Fibroblast of mammary gland (primary cell): Measurements from ENCODE around the gene JAKMIP1.

Experiments
- DNase-seq: peaks from one replicate; pipeline ENCODE4 v3.0.0-alpha.2; 2010; ENCODE audit warnings: low read depth
- H3K4me3 ChIP-seq: 2 replicates; pipeline ENCODE4 v1.5.1; 2011; ENCODE audit warnings: low read depth, mild to moderate bottlenecking, low read length, moderate library complexity; ENCODE audit not compliant: control insufficient read depth
- CTCF ChIP-seq: conservative IDR thresholded peaks from 2 replicates; pipeline ENCODE4 v1.5.1; 2011; ENCODE audit warnings: low read depth, low read length, inconsistent platforms; ENCODE audit not compliant: control insufficient read depth, insufficient read depth

JAKMIP1 gene

DNA sequence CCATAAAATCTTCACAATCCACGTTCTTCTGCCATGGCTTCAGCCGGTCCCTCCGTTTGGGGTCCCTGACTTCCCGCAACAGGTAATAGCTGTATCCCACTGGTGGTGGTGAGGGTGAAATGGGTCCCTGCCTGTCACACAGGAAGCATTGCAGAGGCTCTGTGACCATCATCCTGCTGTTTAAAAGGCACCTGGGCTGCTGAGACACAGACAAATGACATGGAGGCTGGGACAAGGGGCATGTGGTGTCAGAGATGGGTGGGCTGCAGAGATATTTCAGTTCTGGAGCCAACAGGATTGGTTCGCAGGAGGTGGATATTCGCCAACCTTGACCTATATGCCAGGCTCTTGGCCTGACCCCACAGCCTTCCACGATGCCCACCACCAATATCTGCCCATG is 82.1 kb downstream of the JAKMIP1 start:
- TF ChIP-seq CTCF = no peak
- H3K4me3 ChIP-seq = no peak overlapping the region
- no peak for DNase-seq

GRCh38 chr4:6116696-6117285 is 83.6 kb downstream of the JAKMIP1 start:
- TF ChIP-seq CTCF = no peak
- H3K4me3 ChIP-seq = no peak overlapping the region
- DNase-seq = no peak

- no peak for TF ChIP-seq CTCF
- no peak for DNase-seq
- no peak overlapping the region for H3K4me3 ChIP-seq
These were observed 84.4 kb downstream of the JAKMIP1 start for GRCh38 chr4:6115746-6116586.

- no peak for DNase-seq
- H3K4me3 ChIP-seq = no peak overlapping the region
- no peak for TF ChIP-seq CTCF
These were observed 85.0 kb downstream of the JAKMIP1 start for GRCh38 chr4:6115342-6115741.

GRCh38 chr4:6114601-6115000 is 85.7 kb downstream of the JAKMIP1 start:
- no peak overlapping the region for H3K4me3 ChIP-seq
- TF ChIP-seq CTCF = no peak
- DNase-seq = no peak

DNA sequence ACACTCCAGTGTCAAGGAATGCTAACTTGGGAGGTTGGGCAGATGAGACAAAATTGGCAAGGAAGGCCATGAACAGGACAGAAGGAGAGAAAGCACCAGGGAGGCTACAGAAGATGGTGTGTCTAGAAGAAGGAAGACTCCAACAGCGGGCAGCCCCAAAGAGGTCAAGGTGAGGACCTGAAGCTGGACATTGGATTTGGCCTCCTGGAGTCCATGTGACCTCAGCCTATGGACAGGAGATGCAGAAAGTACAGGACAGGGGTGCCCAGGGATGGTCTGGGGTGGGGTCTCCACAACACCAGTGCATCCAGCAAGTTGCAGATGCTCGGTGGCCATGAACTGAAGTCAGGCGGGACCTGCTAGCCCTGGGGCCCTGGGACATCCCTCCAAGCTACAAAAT is 86.2 kb downstream of the JAKMIP1 start:
- DNase-seq = no peak
- no peak for TF ChIP-seq CTCF
- no peak overlapping the region for H3K4me3 ChIP-seq
